Type B pancreatic cell (in vitro differentiated cells): ENCODE results near the gene MRPL39. TPM values are rescaled to one million over a fixed set of nuclear protein-coding genes. Genes with fewer than 3 reads are reported as not detected.

Source experiments
- DNase-seq: peaks from one replicate; pipeline ENCODE4 v3.0.0; 2021; ENCODE audit warnings: mixed read lengths; ENCODE audit not compliant: unreplicated experiment; ENCODE audit errors: extremely low spot score
- H3K27ac Mint-ChIP-seq: 2 replicates; pipeline ENCODE4 v1.8.0; 2021; ENCODE audit warnings: mild to moderate bottlenecking, mixed read lengths
- H3K27me3 Mint-ChIP-seq: 2 replicates; pipeline ENCODE4 v1.8.0; 2021; ENCODE audit warnings: mixed read lengths
- H3K36me3 Mint-ChIP-seq: 2 replicates; pipeline ENCODE4 v1.8.0; 2021; ENCODE audit warnings: mixed read lengths
- H3K4me1 Mint-ChIP-seq: one replicate; pipeline ENCODE4 v1.8.0; 2021; ENCODE audit warnings: mixed read lengths; ENCODE audit not compliant: unreplicated experiment
- H3K4me3 Mint-ChIP-seq: 2 replicates; pipeline ENCODE4 v1.8.0; 2021; ENCODE audit warnings: mild to moderate bottlenecking, mixed read lengths
- H3K9me3 Mint-ChIP-seq: 2 replicates; pipeline ENCODE4 v1.8.0; 2021; ENCODE audit warnings: mixed read lengths
- total RNA-seq: library from RNA; stranded (reverse); gene quantifications from 2 replicates; pipeline ENCODE4 v1.2.1, GENCODE V29; 2021; ENCODE audit warnings: low replicate concordance
- TF ChIP-seq, protein P1 (sequence below): fragments of 200-600 bp; sonication (generic); conservative IDR thresholded peaks from 2 replicates; pipeline ENCODE4 v1.5.0; 2021; ENCODE audit warnings: antibody characterized with exemption, mild to moderate bottlenecking

Gene MRPL39
- total RNA-seq, 1 donor from 2014 or later = 36.3 TPM

DNA sequence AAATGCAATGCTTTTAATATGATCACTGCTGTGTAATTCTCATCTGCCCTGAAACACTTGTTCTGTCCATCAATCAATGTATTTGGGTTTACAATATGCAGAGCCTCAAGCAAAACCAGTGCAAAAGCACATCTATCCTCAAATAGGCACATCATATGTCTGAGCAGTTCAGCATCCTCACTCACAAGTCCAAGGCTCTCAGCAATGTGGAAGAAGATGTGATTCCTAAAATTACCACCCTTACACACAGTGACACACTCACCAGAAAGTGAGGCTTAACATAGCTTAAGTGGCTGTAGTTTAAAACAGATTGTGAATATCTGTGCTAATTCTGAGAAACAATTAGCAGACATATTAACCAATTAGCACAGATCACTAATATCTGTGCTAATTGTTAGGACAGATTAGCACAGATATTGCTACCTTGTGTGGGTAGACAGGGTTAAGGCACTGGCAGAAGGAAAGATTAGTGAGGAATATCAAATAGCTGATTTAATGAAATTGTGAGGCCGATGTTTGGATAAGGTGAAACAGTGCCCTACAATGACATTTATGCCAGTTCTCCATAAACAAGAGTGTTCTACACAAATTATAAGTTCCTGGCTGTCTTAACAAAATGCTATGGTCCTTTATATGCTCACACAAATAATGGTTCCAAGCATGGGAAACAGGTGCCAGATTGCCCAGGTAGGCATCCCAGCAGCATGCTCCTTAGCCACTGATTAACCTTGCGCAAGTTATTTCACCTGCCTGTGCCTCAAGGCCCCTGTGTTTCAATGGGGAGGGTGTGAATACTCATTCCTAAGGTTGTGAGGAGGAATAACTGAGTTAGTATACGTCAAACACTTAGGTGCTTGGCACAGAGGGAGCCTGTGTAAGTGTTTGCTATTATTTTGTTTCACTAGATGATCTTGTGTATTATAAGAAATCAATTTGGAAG, 41.7 kb downstream of the MRPL39 start:
- TF ChIP-seq, protein P1, sequence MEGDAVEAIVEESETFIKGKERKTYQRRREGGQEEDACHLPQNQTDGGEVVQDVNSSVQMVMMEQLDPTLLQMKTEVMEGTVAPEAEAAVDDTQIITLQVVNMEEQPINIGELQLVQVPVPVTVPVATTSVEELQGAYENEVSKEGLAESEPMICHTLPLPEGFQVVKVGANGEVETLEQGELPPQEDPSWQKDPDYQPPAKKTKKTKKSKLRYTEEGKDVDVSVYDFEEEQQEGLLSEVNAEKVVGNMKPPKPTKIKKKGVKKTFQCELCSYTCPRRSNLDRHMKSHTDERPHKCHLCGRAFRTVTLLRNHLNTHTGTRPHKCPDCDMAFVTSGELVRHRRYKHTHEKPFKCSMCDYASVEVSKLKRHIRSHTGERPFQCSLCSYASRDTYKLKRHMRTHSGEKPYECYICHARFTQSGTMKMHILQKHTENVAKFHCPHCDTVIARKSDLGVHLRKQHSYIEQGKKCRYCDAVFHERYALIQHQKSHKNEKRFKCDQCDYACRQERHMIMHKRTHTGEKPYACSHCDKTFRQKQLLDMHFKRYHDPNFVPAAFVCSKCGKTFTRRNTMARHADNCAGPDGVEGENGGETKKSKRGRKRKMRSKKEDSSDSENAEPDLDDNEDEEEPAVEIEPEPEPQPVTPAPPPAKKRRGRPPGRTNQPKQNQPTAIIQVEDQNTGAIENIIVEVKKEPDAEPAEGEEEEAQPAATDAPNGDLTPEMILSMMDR = no peak
- H3K4me1 Mint-ChIP-seq = no peaks in the 10 kb centered on the region
- DNase-seq = no peak
- H3K36me3 Mint-ChIP-seq = peaks cover 8% of the 10 kb centered on the region
- H3K27me3 Mint-ChIP-seq = peaks cover 28% of the 10 kb centered on the region
- no peaks in the 10 kb centered on the region for H3K9me3 Mint-ChIP-seq
- H3K4me3 Mint-ChIP-seq = no peak overlapping the region
- H3K27ac Mint-ChIP-seq = no peak overlapping the region

GRCh38 chr21:25564349-25564948, 42.8 kb downstream of the MRPL39 start:
- peaks cover 8% of the 10 kb centered on the region for H3K36me3 Mint-ChIP-seq
- no peak overlapping the region for H3K4me3 Mint-ChIP-seq
- no peaks in the 10 kb centered on the region for H3K9me3 Mint-ChIP-seq
- H3K27me3 Mint-ChIP-seq = peaks cover 28% of the 10 kb centered on the region
- no peak overlapping the region for H3K27ac Mint-ChIP-seq
- DNase-seq = no peak
- TF ChIP-seq, protein P1 = no peak
- H3K4me1 Mint-ChIP-seq = no peaks in the 10 kb centered on the region

DNA sequence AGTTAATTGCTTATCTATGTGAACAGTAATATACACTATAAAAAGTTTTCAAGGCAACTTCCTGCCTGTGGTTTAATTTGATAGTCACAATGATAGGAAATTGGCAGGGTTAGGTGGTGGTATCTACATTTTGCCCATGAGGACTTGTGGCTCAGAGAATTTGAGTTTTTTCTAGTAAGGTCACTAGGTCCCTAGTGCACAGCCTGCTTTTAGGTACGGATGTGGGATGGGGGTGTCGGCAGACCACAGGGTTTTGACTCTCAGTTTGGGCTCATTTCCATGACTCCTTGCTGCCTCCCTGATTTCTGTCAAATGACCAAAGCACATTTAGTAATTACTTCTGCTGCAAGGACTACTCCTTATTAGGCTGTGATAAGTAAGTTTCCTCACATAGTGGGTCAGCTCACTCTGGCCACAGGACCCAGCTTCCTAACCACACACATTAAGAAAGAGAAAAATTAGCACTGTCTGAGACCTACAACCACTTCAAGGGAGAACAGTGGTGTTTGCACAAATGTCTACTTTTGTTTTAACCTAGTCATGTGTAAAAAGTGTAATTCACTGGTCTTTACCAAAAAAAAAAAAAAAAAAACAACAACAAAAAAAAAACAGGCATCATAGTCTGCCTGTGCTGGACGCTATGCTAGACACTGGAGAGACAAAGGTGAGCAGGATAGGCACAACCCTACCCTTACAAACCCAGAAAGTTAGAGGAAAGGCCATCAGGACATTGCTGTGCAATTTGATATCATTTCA, 43.7 kb downstream of the MRPL39 start:
- Mint-ChIP-seq H3K9me3 (no peaks in the 10 kb centered on the region), H3K4me1 (no peaks in the 10 kb centered on the region), H3K27ac (no peak overlapping the region), H3K27me3 (peaks cover 28% of the 10 kb centered on the region), H3K36me3 (peaks cover 8% of the 10 kb centered on the region), H3K4me3 (no peak overlapping the region)
- TF ChIP-seq, protein P1 = no peak
- no peak for DNase-seq

DNA sequence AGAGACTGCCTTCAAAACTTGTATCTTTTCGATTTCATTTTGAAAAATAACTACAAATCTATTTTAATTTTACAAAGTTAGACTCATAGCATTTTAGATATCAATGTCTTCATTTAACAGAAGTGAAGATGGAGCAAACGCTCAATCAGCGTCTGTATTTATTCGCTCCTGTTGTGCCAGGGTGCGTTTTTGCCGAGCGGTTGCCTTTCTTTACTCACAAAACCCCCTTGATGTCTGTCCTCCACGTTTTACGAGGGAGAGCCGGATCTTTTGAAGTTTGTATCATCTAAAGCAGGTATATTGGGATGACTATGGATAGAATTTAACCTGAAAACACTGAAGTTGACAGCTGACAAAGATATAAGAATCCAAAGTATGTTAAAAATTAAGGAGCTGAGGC, 44.6 kb downstream of the MRPL39 start:
- no peak for DNase-seq
- peak overlapping the region; percentile 87 for H3K4me3 Mint-ChIP-seq
- H3K4me1 Mint-ChIP-seq = no peaks in the 10 kb centered on the region
- TF ChIP-seq, protein P1 = no peak
- no peak overlapping the region for H3K27ac Mint-ChIP-seq
- no peaks in the 10 kb centered on the region for H3K9me3 Mint-ChIP-seq
- H3K36me3 Mint-ChIP-seq = peaks cover 8% of the 10 kb centered on the region
- peaks cover 28% of the 10 kb centered on the region for H3K27me3 Mint-ChIP-seq
